ENCODE data around the gene SLF2. TPM values are rescaled to one million over a fixed set of nuclear protein-coding genes. Genes with fewer than 3 reads are reported as not detected.

SLF2 gene
- total and polyA plus RNA-seq, 9 of the 15 experiments (the other 6 are each of a cell fraction or from before 2014, with no cell fraction given) = 1.7 to 18.4 (median 7.8) TPM

DNA sequence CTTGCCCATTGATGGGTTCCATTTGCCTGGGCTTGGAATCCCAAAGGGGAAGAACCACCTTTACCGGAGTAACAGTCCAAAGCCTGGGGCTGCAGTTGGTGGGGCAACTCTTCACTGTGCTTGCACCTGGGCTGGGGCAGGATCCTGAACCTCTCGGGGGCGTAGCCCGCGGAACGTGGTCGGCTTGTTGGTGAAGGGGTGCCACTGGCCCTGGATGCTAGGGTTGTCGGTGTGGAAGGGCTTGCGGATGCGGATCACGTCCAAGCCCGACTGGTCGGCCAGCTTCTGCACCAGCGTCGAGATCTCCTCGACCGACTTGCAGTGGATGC is 73.8 kb downstream of the SLF2 start:
- peaks cover 6% of the 10 kb centered on the region; the same call in 1 of the 2 replicates for H4K20me1 ChIP-seq (replicated peaks; ENCODE audit: control insufficient read depth, insufficient read depth, low read length)
- H3K9ac ChIP-seq (ENCODE audit: insufficient read depth in 1 of 2, low read depth in 2 of 2, low read length in 2 of 2) = peak overlapping the region; percentile 95 to 99
- H3K4me2 ChIP-seq (ENCODE audit: insufficient read depth, low read length) = peak overlapping the region; percentile 97
- peak overlapping the region; percentile 98; the same call in 1 of the 2 replicates for H2AFZ ChIP-seq (ENCODE audit: low read depth, low read length)
- H3K4me3 ChIP-seq = peak overlapping the region; percentile 95
- intact Hi-C loops (cut with micrococcal nuclease) = no loop called here
- peaks cover 59% of the 10 kb centered on the region for H3K79me2 ChIP-seq (ENCODE audit: control insufficient read depth, insufficient read depth, low read length)
- H3K27ac ChIP-seq (ENCODE audit: extremely low read depth, low read depth, low read length) = peak overlapping the region; percentile 87; the same call in 2 of the 3 replicates
- POLR2A ChIA-PET = interaction anchor here (1.0 to 1.3 kb wide), 2 partner anchors 13 to 47 kb away, joined by 4 read pairs; no protein-coding TSS in a partner anchor
- H3K36me3 ChIP-seq (ENCODE audit: control insufficient read depth, insufficient read depth, low read length) = peaks cover 53% of the 10 kb centered on the region; the same call in 2 of the 3 replicates
- TF ChIP-seq PHB2 (IDR thresholded peaks at IDR 0.05; ENCODE audit: low read depth) (no peak), ZNF41 (CRISPR knock-in tag; conservative IDR thresholded peaks at IDR 0.05) (no peak), CBFB (CRISPR knock-in tag; IDR thresholded peaks at IDR 0.05) (peak; percentile 34; the same call in 1 of the 2 replicates), SRF (CRISPR knock-in tag; IDR thresholded peaks at IDR 0.05) (0 out of 4 replicates have a peak, but pooled peaks of 1 of the 2 experiments have one; percentile 0), ZSCAN29 (IDR thresholded peaks at IDR 0.05) (no peak), CHD2 (IDR thresholded peaks at IDR 0.05; ENCODE audit: low read depth, low read length) (no peak)
- TF ChIP-seq, protein P1, sequence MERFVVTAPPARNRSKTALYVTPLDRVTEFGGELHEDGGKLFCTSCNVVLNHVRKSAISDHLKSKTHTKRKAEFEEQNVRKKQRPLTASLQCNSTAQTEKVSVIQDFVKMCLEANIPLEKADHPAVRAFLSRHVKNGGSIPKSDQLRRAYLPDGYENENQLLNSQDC (CRISPR knock-in tag; IDR thresholded peaks at IDR 0.05) = no peak
- in situ Hi-C loops (cut with MboI) = loop anchor here (25.0 kb wide), 1 partner anchor 1051 kb away; no protein-coding TSS in a partner anchor
- peaks cover 16 to 21% of the 10 kb centered on the region in 2 experiments; a peak in 4 of 5 replicates for H3K4me1 ChIP-seq (replicated peaks in 1 of 2; ENCODE audit: control insufficient read depth in 2 of 2, insufficient read depth in 2 of 2, low read length in 2 of 2)
- 2% methylated on average over 14 of the region's 17 CpGs for WGBS (ENCODE audit: insufficient coverage, low coverage, missing lambda C conversion rate)
- H3K9me1 ChIP-seq (ENCODE audit: control insufficient read depth, insufficient read depth, low read length) = no peaks in the 10 kb centered on the region
- CTCF ChIA-PET (ENCODE audit: low intra/inter-chr PET ratio) = no interaction called here
- H3K27me3 ChIP-seq (ENCODE audit: control insufficient read depth in 2 of 2, insufficient read depth in 2 of 2, low read length in 2 of 2) = no peaks in the 10 kb centered on the region
- FAIRE-seq (no peak), DNase-seq (ENCODE audit: extremely low read depth in 1 of 4, low spot score in 3 of 4) (peak in 1 of 4 experiments; percentile 17), ATAC-seq (peak; percentile 5; the same call in 2 of the 3 replicates)
- TSS peak; percentile 79 for BruUV-seq (replicated peaks)
- no peaks in the 10 kb centered on the region for H3K9me3 ChIP-seq (replicated peaks; ENCODE audit: control insufficient read depth, insufficient read depth, low read depth, low read length)
